ENCODE measurements around the gene NUDT17.

GRCh38 chr1:145871994-145872924, 26.8 kb downstream of the NUDT17 start:
- TF ChIP-seq CTCF (IDR thresholded peaks at IDR 0.05): no peak
- TF ChIP-seq SIN3A (IDR thresholded peaks at IDR 0.05; ENCODE audit: borderline replicate concordance, low read depth, low read length): no peak
- TF ChIP-seq EZH2phosphoT487 (IDR thresholded peaks at IDR 0.05; ENCODE audit: borderline replicate concordance, low read depth): no peak
- no peak for TF ChIP-seq RAD21 (IDR thresholded peaks at IDR 0.05; ENCODE audit: low read length)
- TF ChIP-seq POLR2AphosphoS5 (IDR thresholded peaks at IDR 0.05; ENCODE audit: low read depth, low read length): no peak
- no peak for TF ChIP-seq RFX5 (IDR thresholded peaks at IDR 0.05; ENCODE audit: low read length)
- no peak for TF ChIP-seq JUND (IDR thresholded peaks at IDR 0.05)
- TF ChIP-seq SMC3 (IDR thresholded peaks at IDR 0.05; ENCODE audit: low read depth, low read length): no peak
- no peak for TF ChIP-seq GABPA (IDR thresholded peaks at IDR 0.05; ENCODE audit: low read depth)
- TF ChIP-seq NFIC (IDR thresholded peaks at IDR 0.05; ENCODE audit: borderline replicate concordance): no peak
